Measurements from ENCODE around the gene GPR68.

Gene GPR68

DNA sequence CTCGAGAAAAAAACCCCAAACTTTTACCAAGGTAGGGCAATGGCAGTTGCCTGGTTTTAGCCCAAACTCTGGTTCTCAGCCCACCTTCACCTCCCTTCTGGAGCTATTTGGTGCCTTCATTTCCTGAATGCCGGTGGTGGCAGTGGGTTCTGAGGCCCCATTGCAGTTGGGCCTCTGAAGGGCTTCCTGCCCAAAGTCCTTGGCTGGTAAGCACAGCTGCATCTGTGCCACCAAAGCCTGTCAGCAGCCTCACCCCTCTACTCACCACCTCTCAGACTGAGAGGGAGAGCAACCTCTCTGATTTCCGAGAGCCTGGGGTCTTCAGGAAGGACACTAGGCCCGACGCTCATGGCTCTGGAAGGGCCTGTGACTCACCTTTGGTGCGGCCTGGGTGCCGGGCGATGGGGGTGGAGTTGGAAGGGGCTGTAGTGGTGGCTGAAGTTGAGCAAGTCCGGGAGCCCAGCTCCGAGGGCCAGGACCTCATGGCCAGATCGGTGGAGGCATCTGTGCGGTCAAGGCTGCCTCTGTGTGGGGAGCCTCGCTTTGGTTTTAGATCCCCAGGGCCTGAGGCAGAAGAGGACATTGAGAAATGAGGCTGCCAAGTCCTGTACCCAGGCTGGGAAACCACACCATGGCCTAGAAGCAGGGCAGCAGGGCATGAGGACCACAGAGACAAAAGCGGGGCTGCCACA lies 38.6 kb upstream of the GPR68 start:
- Histone ChIP-seq H3K4me3 (ENCODE audit: low read length) (no peak overlapping the region), H3K27ac (ENCODE audit: low read length) (no peak overlapping the region)

DNA sequence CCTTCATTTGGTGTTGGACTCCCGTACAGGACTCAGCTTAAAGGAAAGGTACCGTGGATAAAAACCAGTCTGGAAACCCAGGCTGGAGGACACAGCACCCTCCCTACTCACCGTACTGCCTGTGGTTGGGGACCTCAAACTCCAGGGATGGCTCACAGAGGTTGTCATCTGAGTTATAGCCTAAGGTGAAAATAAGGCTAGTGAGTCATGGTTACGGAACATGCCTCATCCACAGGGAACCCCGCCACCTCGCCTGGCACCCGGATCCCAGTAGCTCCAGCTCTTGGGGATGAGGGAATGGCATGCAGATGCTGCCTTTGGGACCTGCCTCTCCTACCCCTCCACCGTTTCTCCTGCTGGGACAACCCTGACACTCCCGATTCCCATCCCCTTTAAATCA lies 36.8 kb upstream of the GPR68 start:
- no peak overlapping the region for H2AFZ ChIP-seq (ENCODE audit: low read depth, low read length)
- no peaks in the 10 kb centered on the region for H4K20me1 ChIP-seq (ENCODE audit: insufficient read depth, low read length)
- H3K79me2 ChIP-seq (ENCODE audit: low read length), result no peaks in the 10 kb centered on the region; the same call in 1 of the 2 replicates
- peaks cover 94% of the 10 kb centered on the region for H3K36me3 ChIP-seq (replicated peaks; ENCODE audit: low read depth, low read length)
- no peaks in the 10 kb centered on the region for H3K4me1 ChIP-seq (ENCODE audit: low read length)
- no peak overlapping the region for H3K4me3 ChIP-seq (ENCODE audit: low read length)
- no peaks in the 10 kb centered on the region for H3K9me3 ChIP-seq (ENCODE audit: insufficient read depth, low read length)
- H3K27me3 ChIP-seq (ENCODE audit: low read depth, low read length), result no peaks in the 10 kb centered on the region
- TF ChIP-seq, protein P1, sequence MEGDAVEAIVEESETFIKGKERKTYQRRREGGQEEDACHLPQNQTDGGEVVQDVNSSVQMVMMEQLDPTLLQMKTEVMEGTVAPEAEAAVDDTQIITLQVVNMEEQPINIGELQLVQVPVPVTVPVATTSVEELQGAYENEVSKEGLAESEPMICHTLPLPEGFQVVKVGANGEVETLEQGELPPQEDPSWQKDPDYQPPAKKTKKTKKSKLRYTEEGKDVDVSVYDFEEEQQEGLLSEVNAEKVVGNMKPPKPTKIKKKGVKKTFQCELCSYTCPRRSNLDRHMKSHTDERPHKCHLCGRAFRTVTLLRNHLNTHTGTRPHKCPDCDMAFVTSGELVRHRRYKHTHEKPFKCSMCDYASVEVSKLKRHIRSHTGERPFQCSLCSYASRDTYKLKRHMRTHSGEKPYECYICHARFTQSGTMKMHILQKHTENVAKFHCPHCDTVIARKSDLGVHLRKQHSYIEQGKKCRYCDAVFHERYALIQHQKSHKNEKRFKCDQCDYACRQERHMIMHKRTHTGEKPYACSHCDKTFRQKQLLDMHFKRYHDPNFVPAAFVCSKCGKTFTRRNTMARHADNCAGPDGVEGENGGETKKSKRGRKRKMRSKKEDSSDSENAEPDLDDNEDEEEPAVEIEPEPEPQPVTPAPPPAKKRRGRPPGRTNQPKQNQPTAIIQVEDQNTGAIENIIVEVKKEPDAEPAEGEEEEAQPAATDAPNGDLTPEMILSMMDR (IDR thresholded peaks at IDR 0.05; ENCODE audit: low read depth, low read length), result no peak
- TF ChIP-seq EZH2phosphoT487 (IDR thresholded peaks at IDR 0.05; ENCODE audit: low read depth), result no peak
- H3K9ac ChIP-seq (ENCODE audit: low read length), result no peak overlapping the region
- no peak overlapping the region for H3K4me2 ChIP-seq (ENCODE audit: low read length)
- no peak overlapping the region for H3K27ac ChIP-seq (ENCODE audit: low read length)

More for the DNA sequence above, 38.6 kb upstream of the GPR68 start:
- Histone ChIP-seq H3K79me2 (ENCODE audit: low read length) (no peaks in the 10 kb centered on the region; the same call in 1 of the 2 replicates), H2AFZ (ENCODE audit: low read depth, low read length) (no peak overlapping the region), H3K4me1 (ENCODE audit: low read length) (no peaks in the 10 kb centered on the region), H4K20me1 (ENCODE audit: insufficient read depth, low read length) (no peaks in the 10 kb centered on the region; the same call in 1 of the 2 replicates), H3K9me3 (ENCODE audit: insufficient read depth, low read length) (no peaks in the 10 kb centered on the region), H3K36me3 (replicated peaks; ENCODE audit: low read depth, low read length) (peaks cover 89% of the 10 kb centered on the region), H3K27me3 (ENCODE audit: low read depth, low read length) (no peaks in the 10 kb centered on the region), H3K9ac (ENCODE audit: low read length) (no peak overlapping the region), H3K4me2 (ENCODE audit: low read length) (no peak overlapping the region)
- TF ChIP-seq, protein P1 (IDR thresholded peaks at IDR 0.05; ENCODE audit: low read depth, low read length), result no peak
- no peak for TF ChIP-seq EZH2phosphoT487 (IDR thresholded peaks at IDR 0.05; ENCODE audit: low read depth)

DNA sequence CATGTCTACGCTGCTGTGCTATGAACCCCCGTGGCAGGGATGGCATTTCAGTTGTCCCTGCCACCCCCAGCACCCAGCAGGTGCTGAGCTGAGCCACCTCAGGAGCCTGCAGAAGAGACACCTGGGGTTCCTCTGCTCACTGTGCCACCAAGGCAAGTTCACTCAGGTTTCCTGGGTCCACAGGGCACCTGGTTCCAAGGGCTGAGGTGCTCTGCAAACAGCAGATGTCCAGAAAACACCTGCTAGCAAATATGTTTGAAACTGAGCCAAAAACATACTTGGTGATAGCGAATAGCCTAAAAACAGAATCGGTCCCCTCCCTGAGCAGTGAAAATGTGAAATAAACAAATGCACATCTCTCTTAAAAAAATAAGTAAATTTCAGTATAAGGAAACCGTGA lies 35.6 kb upstream of the GPR68 start:
- no peaks in the 10 kb centered on the region for H4K20me1 ChIP-seq (ENCODE audit: insufficient read depth, low read length)
- no peak overlapping the region for H3K27ac ChIP-seq (ENCODE audit: low read length)
- no peak overlapping the region for H3K9ac ChIP-seq (ENCODE audit: low read length)
- H3K9me3 ChIP-seq (ENCODE audit: insufficient read depth, low read length), result no peaks in the 10 kb centered on the region
- H3K4me1 ChIP-seq (ENCODE audit: low read length), result no peaks in the 10 kb centered on the region
- H3K27me3 ChIP-seq (ENCODE audit: low read depth, low read length), result no peaks in the 10 kb centered on the region
- H2AFZ ChIP-seq (ENCODE audit: low read depth, low read length), result no peak overlapping the region
- TF ChIP-seq, protein P1 (IDR thresholded peaks at IDR 0.05; ENCODE audit: low read depth, low read length), result no peak
- H3K4me3 ChIP-seq (ENCODE audit: low read length), result no peak overlapping the region
- no peak overlapping the region for H3K4me2 ChIP-seq (ENCODE audit: low read length)
- no peaks in the 10 kb centered on the region; the same call in 1 of the 2 replicates for H3K79me2 ChIP-seq (ENCODE audit: low read length)
- peaks cover 88% of the 10 kb centered on the region for H3K36me3 ChIP-seq (replicated peaks; ENCODE audit: low read depth, low read length)

DNA sequence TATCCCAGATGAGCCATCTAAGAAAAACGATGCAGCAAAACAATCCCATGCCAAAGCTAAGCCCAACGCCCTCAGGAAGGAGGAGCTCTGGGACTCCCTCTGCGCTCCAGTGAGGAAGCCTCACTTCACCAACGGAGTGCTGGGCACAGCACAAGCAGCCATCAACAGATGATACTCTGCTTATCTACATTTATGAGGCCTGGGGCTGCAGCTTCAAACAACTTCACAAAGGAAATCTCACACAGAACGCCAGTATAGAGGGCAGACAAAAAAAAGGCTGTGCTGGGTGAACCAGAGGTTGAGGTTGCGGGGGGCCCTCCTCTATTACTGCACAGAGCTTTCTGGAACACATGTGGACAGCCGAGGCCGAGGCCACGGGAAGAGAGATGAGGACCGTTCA lies 34.9 kb upstream of the GPR68 start:
- Histone ChIP-seq H3K36me3 (replicated peaks; ENCODE audit: low read depth, low read length) (peaks cover 85% of the 10 kb centered on the region), H3K9me3 (ENCODE audit: insufficient read depth, low read length) (no peaks in the 10 kb centered on the region), H3K4me2 (ENCODE audit: low read length) (no peak overlapping the region), H2AFZ (ENCODE audit: low read depth, low read length) (no peak overlapping the region), H3K9ac (ENCODE audit: low read length) (no peak overlapping the region), H3K4me1 (ENCODE audit: low read length) (no peaks in the 10 kb centered on the region), H3K27ac (ENCODE audit: low read length) (no peak overlapping the region), H3K79me2 (ENCODE audit: low read length) (no peaks in the 10 kb centered on the region; the same call in 1 of the 2 replicates), H3K27me3 (ENCODE audit: low read depth, low read length) (no peaks in the 10 kb centered on the region), H4K20me1 (ENCODE audit: insufficient read depth, low read length) (no peaks in the 10 kb centered on the region), H3K4me3 (ENCODE audit: low read length) (no peak overlapping the region)
- TF ChIP-seq, protein P1 (IDR thresholded peaks at IDR 0.05; ENCODE audit: low read depth, low read length), result no peak
- TF ChIP-seq EZH2phosphoT487 (IDR thresholded peaks at IDR 0.05; ENCODE audit: low read depth), result no peak

Measured in OCI-LY3 (cell line).